Thyroid gland (tissue), 4 donors: ENCODE data around the gene ZNF598.

Experiments used
- POLR2A ChIP-seq, 2 donors: fragments of 450-650 bp; IDR thresholded peaks; one replicate each; pipeline ENCODE4 v1.6.1; 2017; ENCODE audit warnings: antibody characterized with exemption in 2 of 2, mild to moderate bottlenecking in 2 of 2, moderate library complexity in 1 of 2
- TF ChIP-seq, protein P1 (sequence below), 6 experiments: fragments of 200-600 bp in 3 of 6; fragments of 450-650 bp in 3 of 6; sonication (generic) in 3 of 6; IDR thresholded peaks; one replicate each; pipeline ENCODE4 v1.5.1; 2016 to 2019; ENCODE audit warnings: antibody characterized with exemption in 6 of 6, mild to moderate bottlenecking in 2 of 6, inconsistent platforms in 1 of 6, moderate library complexity in 1 of 6

DNA sequence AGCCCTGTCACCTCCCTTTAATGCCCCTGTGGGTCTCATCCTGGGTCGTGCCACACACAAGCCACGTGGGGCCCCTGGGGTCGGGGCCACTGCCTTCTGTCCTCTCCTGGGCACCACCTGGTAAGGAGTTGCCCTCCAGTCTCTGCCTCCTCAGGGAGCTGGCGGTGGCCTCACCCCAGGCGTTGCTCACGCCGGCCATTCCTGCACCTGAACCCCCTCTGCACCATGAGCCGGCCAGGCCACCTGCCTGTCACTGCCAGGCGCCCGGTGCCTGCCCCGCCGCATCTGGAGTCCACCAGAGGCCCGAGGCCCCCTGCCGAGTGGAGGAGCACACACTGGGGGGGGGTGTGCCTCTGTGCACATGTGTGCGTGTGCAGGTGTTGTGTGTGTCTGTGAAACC is 27.5 kb upstream of the ZNF598 start:
- TF ChIP-seq, protein P1, sequence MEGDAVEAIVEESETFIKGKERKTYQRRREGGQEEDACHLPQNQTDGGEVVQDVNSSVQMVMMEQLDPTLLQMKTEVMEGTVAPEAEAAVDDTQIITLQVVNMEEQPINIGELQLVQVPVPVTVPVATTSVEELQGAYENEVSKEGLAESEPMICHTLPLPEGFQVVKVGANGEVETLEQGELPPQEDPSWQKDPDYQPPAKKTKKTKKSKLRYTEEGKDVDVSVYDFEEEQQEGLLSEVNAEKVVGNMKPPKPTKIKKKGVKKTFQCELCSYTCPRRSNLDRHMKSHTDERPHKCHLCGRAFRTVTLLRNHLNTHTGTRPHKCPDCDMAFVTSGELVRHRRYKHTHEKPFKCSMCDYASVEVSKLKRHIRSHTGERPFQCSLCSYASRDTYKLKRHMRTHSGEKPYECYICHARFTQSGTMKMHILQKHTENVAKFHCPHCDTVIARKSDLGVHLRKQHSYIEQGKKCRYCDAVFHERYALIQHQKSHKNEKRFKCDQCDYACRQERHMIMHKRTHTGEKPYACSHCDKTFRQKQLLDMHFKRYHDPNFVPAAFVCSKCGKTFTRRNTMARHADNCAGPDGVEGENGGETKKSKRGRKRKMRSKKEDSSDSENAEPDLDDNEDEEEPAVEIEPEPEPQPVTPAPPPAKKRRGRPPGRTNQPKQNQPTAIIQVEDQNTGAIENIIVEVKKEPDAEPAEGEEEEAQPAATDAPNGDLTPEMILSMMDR (IDR thresholded peaks at IDR 0.05): no peak
- TF ChIP-seq POLR2A (IDR thresholded peaks at IDR 0.05): no peak
